GM12878 (cell line): Measurements from ENCODE around the gene BORCS8. TPM values are rescaled to one million over a fixed set of nuclear protein-coding genes. Genes with fewer than 3 reads are reported as not detected.

Experiments used
- BHLHE40 ChIP-seq, 2 experiments: fragments of 450-650 bp in 1 of 2; IDR thresholded peaks; 2 replicates each; pipeline ENCODE4 v1.6.1; 2011 to 2017; ENCODE audit warnings: low read depth in 2 of 2, borderline replicate concordance in 1 of 2, improper control_type of control experiment in 1 of 2, low read length in 1 of 2, mild to moderate bottlenecking in 1 of 2
- CHD1 ChIP-seq: IDR thresholded peaks from 2 replicates; pipeline ENCODE4 v1.6.1; 2012; ENCODE audit warnings: low read depth, low read length, improper control_type of control experiment
- ETV6 ChIP-seq, 2 experiments: fragments of 450-650 bp in 1 of 2; IDR thresholded peaks in 1 of 2; conservative IDR thresholded peaks in 1 of 2; 2 replicates each; pipeline ENCODE4 v1.6.1; 2014; ENCODE audit warnings: antibody characterized with exemption in 1 of 2, borderline replicate concordance in 1 of 2, low read depth in 1 of 2, mild to moderate bottlenecking in 1 of 2, moderate library complexity in 1 of 2
- KAT2A ChIP-seq: conservative IDR thresholded peaks from 2 replicates; pipeline ENCODE4 v1.6.1; 2011; ENCODE audit warnings: low read depth, low read length; ENCODE audit not compliant: control insufficient read depth
- PAX8 ChIP-seq: fragments of 450-650 bp; IDR thresholded peaks from 2 replicates; pipeline ENCODE4 v1.6.1; 2017; ENCODE audit warnings: mild to moderate bottlenecking, moderate library complexity
- RAD51 ChIP-seq: fragments of 450-650 bp; IDR thresholded peaks from 2 replicates; pipeline ENCODE4 v1.6.1; 2016; ENCODE audit warnings: moderate library complexity, mild to moderate bottlenecking, inconsistent platforms
- RB1 ChIP-seq: fragments of 450-650 bp; formaldehyde crosslinking; IDR thresholded peaks from 2 replicates; pipeline ENCODE4 v1.6.1; 2017; ENCODE audit warnings: mild to moderate bottlenecking, borderline replicate concordance
- RUNX3 ChIP-seq: IDR thresholded peaks from 2 replicates; pipeline ENCODE4 v1.6.1; 2012; ENCODE audit warnings: low read length, inconsistent platforms
- SMARCA5 ChIP-seq: fragments of 450-650 bp; IDR thresholded peaks from 2 replicates; pipeline ENCODE4 v1.6.1; 2017; ENCODE audit warnings: mild to moderate bottlenecking
- SMC3 ChIP-seq: IDR thresholded peaks from 2 replicates; pipeline ENCODE4 v1.6.1; 2011; ENCODE audit warnings: low read length, improper control_type of control experiment, borderline replicate concordance
- ZNF217 ChIP-seq: fragments of 450-650 bp; IDR thresholded peaks from 2 replicates; pipeline ENCODE4 v1.6.1; 2017; ENCODE audit warnings: antibody characterized with exemption, mild to moderate bottlenecking
- polyA plus RNA-seq, 11 experiments: library from polyadenylated mRNA; depleted of rRNA in 4 of 11; unstranded in 6 of 11; stranded (reverse) in 5 of 11; fragments of >200 nt; fragmentation: Nextera tagmentation in 4 of 11; fragmentation: Illumina TruSeq in 1 of 11; extraction: Ambion mirVana in 4 of 11; extraction: Trizol in 1 of 11; gene quantifications; 1 replicate in 1 of 11; 2 replicates in 10 of 11; pipeline versions ENCODE4 v1.2.1 to v1.2.3, GENCODE V29; 2011 to 2016; ENCODE audit warnings: inconsistent platforms in 2 of 11, missing spikeins in 2 of 11, low read depth in 1 of 11
- total RNA-seq, 4 experiments: library from RNA; depleted of rRNA in 3 of 4; stranded (reverse); fragments of >200 nt in 3 of 4; fragmentation: Illumina TruSeq in 1 of 4; extraction: Trizol in 1 of 4; gene quantifications; 2 replicates each; pipeline versions ENCODE4 v1.2.1 to v1.2.3, GENCODE V29; 2013 to 2021
- TF ChIP-seq, protein P1 (sequence below): fragments of 450-650 bp; IDR thresholded peaks from 2 replicates; pipeline ENCODE4 v1.6.1; 2018; ENCODE audit warnings: mild to moderate bottlenecking, low read depth, moderate library complexity; ENCODE audit not compliant: partially characterized antibody
- TF ChIP-seq, protein P2 (sequence below): fragments of 450-650 bp; IDR thresholded peaks from 2 replicates; pipeline ENCODE4 v1.6.1; 2017; ENCODE audit warnings: mild to moderate bottlenecking
- TF ChIP-seq, protein P3 (sequence below): IDR thresholded peaks from 2 replicates; pipeline ENCODE4 v1.6.1; 2012; ENCODE audit warnings: mild to moderate bottlenecking, low read depth, low read length
- TF ChIP-seq, protein P4 (sequence below): fragments of 450-650 bp; conservative IDR thresholded peaks from 2 replicates; pipeline ENCODE4 v1.6.1; 2017; ENCODE audit warnings: mild to moderate bottlenecking, moderate library complexity
- TF ChIP-seq, protein P5 (sequence below): fragments of 450-650 bp; IDR thresholded peaks from 2 replicates; pipeline ENCODE4 v1.6.1; 2018; ENCODE audit warnings: borderline replicate concordance, mild to moderate bottlenecking; ENCODE audit not compliant: partially characterized antibody

The BORCS8 gene
- total and polyA plus RNA-seq, 10 of the 15 experiments (the other 5 are each of a cell fraction or from before 2014, with no cell fraction given): 3.7 to 40.3 (median 23.4) TPM

DNA sequence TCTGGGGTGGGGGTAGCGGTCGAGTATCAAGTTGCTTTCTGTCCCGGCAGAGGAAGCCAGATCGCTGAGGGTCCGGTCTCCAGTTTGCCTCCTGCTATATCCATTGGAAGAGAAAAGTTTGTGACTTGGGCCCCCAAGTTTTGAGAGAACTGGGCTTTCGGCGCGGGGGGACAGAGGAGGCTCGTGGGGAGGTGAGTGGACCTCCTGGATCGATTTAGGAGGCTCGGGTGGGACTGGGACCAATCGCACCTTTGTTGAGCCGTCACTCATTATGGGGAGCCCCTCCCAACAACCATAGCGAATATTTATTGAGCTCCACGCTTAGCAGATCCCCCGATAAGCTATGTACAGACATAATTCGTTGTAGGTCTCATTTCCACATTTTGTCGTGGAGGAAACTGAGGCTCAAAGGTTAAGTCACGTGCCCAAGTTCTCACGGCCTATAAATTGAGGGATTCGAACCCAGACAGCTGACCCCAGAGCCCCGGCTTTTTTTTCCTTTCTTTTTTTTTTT, 1.0 kb upstream of the BORCS8 start (continued):
- TF ChIP-seq SMC3 (no peak), RAD51 (peak; percentile 79), SMARCA5 (0 out of 2 replicates have a peak, but pooled peaks have one; percentile 16), BHLHE40 (IDR thresholded peaks at IDR 0.05; ENCODE audit: borderline replicate concordance in 1 of 2, low read depth in 2 of 2, low read length in 1 of 2) (peak; percentile 78 to 88), RB1 (peak; percentile 56; the same call in 1 of the 2 replicates), RUNX3 (0 out of 2 replicates have a peak, but pooled peaks have one; percentile 9), ETV6 (conservative IDR thresholded peaks at IDR 0.05 in 1 of 2, IDR thresholded peaks at IDR 0.05 in 1 of 2; ENCODE audit: borderline replicate concordance in 1 of 2, low read depth in 1 of 2) (no peak), KAT2A (no peak), CHD1 (no peak), PAX8 (no peak), ZNF217 (no peak)
- TF ChIP-seq, protein P1, sequence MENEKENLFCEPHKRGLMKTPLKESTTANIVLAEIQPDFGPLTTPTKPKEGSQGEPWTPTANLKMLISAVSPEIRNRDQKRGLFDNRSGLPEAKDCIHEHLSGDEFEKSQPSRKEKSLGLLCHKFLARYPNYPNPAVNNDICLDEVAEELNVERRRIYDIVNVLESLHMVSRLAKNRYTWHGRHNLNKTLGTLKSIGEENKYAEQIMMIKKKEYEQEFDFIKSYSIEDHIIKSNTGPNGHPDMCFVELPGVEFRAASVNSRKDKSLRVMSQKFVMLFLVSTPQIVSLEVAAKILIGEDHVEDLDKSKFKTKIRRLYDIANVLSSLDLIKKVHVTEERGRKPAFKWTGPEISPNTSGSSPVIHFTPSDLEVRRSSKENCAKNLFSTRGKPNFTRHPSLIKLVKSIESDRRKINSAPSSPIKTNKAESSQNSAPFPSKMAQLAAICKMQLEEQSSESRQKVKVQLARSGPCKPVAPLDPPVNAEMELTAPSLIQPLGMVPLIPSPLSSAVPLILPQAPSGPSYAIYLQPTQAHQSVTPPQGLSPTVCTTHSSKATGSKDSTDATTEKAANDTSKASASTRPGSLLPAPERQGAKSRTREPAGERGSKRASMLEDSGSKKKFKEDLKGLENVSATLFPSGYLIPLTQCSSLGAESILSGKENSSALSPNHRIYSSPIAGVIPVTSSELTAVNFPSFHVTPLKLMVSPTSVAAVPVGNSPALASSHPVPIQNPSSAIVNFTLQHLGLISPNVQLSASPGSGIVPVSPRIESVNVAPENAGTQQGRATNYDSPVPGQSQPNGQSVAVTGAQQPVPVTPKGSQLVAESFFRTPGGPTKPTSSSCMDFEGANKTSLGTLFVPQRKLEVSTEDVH: no peak
- TF ChIP-seq, protein P2, sequence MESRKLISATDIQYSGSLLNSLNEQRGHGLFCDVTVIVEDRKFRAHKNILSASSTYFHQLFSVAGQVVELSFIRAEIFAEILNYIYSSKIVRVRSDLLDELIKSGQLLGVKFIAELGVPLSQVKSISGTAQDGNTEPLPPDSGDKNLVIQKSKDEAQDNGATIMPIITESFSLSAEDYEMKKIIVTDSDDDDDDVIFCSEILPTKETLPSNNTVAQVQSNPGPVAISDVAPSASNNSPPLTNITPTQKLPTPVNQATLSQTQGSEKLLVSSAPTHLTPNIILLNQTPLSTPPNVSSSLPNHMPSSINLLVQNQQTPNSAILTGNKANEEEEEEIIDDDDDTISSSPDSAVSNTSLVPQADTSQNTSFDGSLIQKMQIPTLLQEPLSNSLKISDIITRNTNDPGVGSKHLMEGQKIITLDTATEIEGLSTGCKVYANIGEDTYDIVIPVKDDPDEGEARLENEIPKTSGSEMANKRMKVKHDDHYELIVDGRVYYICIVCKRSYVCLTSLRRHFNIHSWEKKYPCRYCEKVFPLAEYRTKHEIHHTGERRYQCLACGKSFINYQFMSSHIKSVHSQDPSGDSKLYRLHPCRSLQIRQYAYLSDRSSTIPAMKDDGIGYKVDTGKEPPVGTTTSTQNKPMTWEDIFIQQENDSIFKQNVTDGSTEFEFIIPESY: no peak
- TF ChIP-seq, protein P3, sequence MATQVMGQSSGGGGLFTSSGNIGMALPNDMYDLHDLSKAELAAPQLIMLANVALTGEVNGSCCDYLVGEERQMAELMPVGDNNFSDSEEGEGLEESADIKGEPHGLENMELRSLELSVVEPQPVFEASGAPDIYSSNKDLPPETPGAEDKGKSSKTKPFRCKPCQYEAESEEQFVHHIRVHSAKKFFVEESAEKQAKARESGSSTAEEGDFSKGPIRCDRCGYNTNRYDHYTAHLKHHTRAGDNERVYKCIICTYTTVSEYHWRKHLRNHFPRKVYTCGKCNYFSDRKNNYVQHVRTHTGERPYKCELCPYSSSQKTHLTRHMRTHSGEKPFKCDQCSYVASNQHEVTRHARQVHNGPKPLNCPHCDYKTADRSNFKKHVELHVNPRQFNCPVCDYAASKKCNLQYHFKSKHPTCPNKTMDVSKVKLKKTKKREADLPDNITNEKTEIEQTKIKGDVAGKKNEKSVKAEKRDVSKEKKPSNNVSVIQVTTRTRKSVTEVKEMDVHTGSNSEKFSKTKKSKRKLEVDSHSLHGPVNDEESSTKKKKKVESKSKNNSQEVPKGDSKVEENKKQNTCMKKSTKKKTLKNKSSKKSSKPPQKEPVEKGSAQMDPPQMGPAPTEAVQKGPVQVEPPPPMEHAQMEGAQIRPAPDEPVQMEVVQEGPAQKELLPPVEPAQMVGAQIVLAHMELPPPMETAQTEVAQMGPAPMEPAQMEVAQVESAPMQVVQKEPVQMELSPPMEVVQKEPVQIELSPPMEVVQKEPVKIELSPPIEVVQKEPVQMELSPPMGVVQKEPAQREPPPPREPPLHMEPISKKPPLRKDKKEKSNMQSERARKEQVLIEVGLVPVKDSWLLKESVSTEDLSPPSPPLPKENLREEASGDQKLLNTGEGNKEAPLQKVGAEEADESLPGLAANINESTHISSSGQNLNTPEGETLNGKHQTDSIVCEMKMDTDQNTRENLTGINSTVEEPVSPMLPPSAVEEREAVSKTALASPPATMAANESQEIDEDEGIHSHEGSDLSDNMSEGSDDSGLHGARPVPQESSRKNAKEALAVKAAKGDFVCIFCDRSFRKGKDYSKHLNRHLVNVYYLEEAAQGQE: 0 out of 2 replicates have a peak, but pooled peaks have one; percentile 18
- TF ChIP-seq, protein P4, sequence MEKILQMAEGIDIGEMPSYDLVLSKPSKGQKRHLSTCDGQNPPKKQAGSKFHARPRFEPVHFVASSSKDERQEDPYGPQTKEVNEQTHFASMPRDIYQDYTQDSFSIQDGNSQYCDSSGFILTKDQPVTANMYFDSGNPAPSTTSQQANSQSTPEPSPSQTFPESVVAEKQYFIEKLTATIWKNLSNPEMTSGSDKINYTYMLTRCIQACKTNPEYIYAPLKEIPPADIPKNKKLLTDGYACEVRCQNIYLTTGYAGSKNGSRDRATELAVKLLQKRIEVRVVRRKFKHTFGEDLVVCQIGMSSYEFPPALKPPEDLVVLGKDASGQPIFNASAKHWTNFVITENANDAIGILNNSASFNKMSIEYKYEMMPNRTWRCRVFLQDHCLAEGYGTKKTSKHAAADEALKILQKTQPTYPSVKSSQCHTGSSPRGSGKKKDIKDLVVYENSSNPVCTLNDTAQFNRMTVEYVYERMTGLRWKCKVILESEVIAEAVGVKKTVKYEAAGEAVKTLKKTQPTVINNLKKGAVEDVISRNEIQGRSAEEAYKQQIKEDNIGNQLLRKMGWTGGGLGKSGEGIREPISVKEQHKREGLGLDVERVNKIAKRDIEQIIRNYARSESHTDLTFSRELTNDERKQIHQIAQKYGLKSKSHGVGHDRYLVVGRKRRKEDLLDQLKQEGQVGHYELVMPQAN: peak; percentile 53; the same call in 1 of the 2 replicates
- TF ChIP-seq, protein P5, sequence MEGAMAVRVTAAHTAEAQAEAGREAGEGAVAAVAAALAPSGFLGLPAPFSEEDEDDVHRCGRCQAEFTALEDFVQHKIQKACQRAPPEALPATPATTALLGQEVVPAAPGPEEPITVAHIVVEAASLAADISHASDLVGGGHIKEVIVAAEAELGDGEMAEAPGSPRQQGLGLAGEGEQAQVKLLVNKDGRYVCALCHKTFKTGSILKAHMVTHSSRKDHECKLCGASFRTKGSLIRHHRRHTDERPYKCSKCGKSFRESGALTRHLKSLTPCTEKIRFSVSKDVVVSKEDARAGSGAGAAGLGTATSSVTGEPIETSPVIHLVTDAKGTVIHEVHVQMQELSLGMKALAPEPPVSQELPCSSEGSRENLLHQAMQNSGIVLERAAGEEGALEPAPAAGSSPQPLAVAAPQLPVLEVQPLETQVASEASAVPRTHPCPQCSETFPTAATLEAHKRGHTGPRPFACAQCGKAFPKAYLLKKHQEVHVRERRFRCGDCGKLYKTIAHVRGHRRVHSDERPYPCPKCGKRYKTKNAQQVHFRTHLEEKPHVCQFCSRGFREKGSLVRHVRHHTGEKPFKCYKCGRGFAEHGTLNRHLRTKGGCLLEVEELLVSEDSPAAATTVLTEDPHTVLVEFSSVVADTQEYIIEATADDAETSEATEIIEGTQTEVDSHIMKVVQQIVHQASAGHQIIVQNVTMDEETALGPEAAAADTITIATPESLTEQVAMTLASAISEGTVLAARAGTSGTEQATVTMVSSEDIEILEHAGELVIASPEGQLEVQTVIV: no peak
